PC-3 (cell line): ENCODE data around the gene SEMA3B. TPM values are rescaled to one million over a fixed set of nuclear protein-coding genes. Genes with fewer than 3 reads are reported as not detected.

ENCODE experiments used
- ATAC-seq: fragments of 200-7000 bp; cut with Tn5 transposase; 2 replicates; pipeline ENCODE4 v1.9.1; 2020; ENCODE audit warnings: mild to moderate bottlenecking, moderate library complexity
- BruUV-seq: library from RNA; stranded (reverse); fragments of 400-500 nt; replicated peaks from 2 replicates; lab custom pipeline; 2021; lab: Mats Ljungman, UMichigan
- CTCF ChIA-PET: fragments of 300-600 bp; sonication (Branson Sonifier 250); formaldehyde crosslinking; loops from one replicate; lab custom pipeline; 2022; ENCODE audit warnings: antibody characterized with exemption; lab: Charles Lee
- POLR2A ChIA-PET: fragments of 300-600 bp; sonication (Branson Sonifier 250); formaldehyde crosslinking; loops from one replicate; lab custom pipeline; 2022; ENCODE audit warnings: antibody characterized with exemption; ENCODE audit not compliant: unreplicated experiment; lab: Charles Lee
- DNase-seq: peaks from one replicate; pipeline ENCODE4 v3.0.0-alpha.2; 2015
- H2AFZ ChIP-seq: fragments of 300-600 bp; sonication (generic); 2 replicates; pipeline ENCODE4 v1.6.0; 2016; ENCODE audit warnings: antibody characterized with exemption, low read length
- H3F3A ChIP-seq: fragments of 300-600 bp; sonication (generic); one replicate; pipeline ENCODE4 v1.6.0; 2017; ENCODE audit warnings: antibody characterized with exemption, low read length, control low read depth, mild to moderate bottlenecking; ENCODE audit not compliant: unreplicated experiment
- H3K27ac ChIP-seq: fragments of 300-600 bp; sonication (generic); 2 replicates; pipeline ENCODE4 v1.5.1; 2016; ENCODE audit warnings: mild to moderate bottlenecking, low read length
- H3K27me3 ChIP-seq: fragments of 300-600 bp; sonication (generic); 2 replicates; pipeline ENCODE4 v1.6.1; 2016; ENCODE audit warnings: low read length, mixed read lengths
- H3K36me3 ChIP-seq: fragments of 300-600 bp; sonication (generic); 2 replicates; pipeline ENCODE4 v1.6.1; 2016; ENCODE audit warnings: low read depth, mixed run types, low read length, mixed read lengths
- H3K4me1 ChIP-seq: fragments of 300-600 bp; sonication (generic); 2 replicates; pipeline ENCODE4 v1.5.1; 2016; ENCODE audit warnings: low read length; ENCODE audit not compliant: insufficient read depth
- H3K4me2 ChIP-seq: fragments of 300-600 bp; sonication (generic); 2 replicates; pipeline ENCODE4 v1.6.0; 2016; ENCODE audit warnings: low read length
- H3K4me3 ChIP-seq: fragments of 300-600 bp; sonication (generic); 2 replicates; pipeline ENCODE4 v1.5.1; 2016; ENCODE audit warnings: mild to moderate bottlenecking, low read length, mixed read lengths
- H3K79me2 ChIP-seq: fragments of 300-600 bp; sonication (generic); 2 replicates; pipeline ENCODE4 v1.6.1; 2017; ENCODE audit warnings: low read length, mixed read lengths
- H3K9ac ChIP-seq: fragments of 300-600 bp; sonication (generic); 2 replicates; pipeline ENCODE4 v1.6.0; 2016; ENCODE audit warnings: mild to moderate bottlenecking, low read length
- H3K9me2 ChIP-seq: fragments of 300-600 bp; sonication (generic); replicated peaks from 2 replicates; pipeline ENCODE4 v1.6.1; 2016; ENCODE audit warnings: mixed run types, low read length, mixed read lengths
- H3K9me3 ChIP-seq: fragments of 300-600 bp; sonication (generic); 2 replicates; pipeline ENCODE4 v1.6.1; 2016; ENCODE audit warnings: low read length, mixed read lengths
- H4K20me1 ChIP-seq: fragments of 300-600 bp; sonication (generic); 2 replicates; pipeline ENCODE4 v1.6.1; 2016; ENCODE audit warnings: low read length, mixed read lengths
- CTCF ChIP-seq: fragments of 300-600 bp; sonication (generic); conservative IDR thresholded peaks from 2 replicates; pipeline ENCODE4 v1.5.1; 2017; ENCODE audit warnings: antibody characterized with exemption, low read depth, mild to moderate bottlenecking, low read length
- EZH2 ChIP-seq: fragments of 300-600 bp; sonication (generic); IDR thresholded peaks from one replicate; pipeline ENCODE4 v1.6.1; 2017; ENCODE audit warnings: antibody characterized with exemption, mild to moderate bottlenecking, low read length; ENCODE audit not compliant: unreplicated experiment
- EZH2phosphoT487 ChIP-seq: fragments of 300-600 bp; sonication (generic); IDR thresholded peaks from 2 replicates; pipeline ENCODE4 v1.6.1; 2018; ENCODE audit warnings: mild to moderate bottlenecking, antibody characterized with exemption, low read length, borderline replicate concordance
- intact Hi-C: fragments of 100-400 bp; cut with micrococcal nuclease; formaldehyde crosslinking; loops from 2 replicates; pipeline ENCODE4 v1.9.0; 2023
- total RNA-seq: library from RNA; depleted of rRNA; stranded (reverse); fragments of >200 nt; gene quantifications from 2 replicates; pipeline ENCODE4 v1.2.3, GENCODE V29; 2014

SEMA3B gene
- total RNA-seq, 1 experiment from 2014 or later, result 40.1 TPM

GRCh38 chr3:50302095-50303012, 33.4 kb downstream of the SEMA3B start:
- intact Hi-C loops, result no loop called here
- Histone ChIP-seq H2AFZ (no peak overlapping the region), H3K4me1 (peaks cover 20% of the 10 kb centered on the region), H4K20me1 (no peaks in the 10 kb centered on the region), H3K9me3 (0 out of 2 replicates have a peak, but pooled peaks cover 5% of the 10 kb centered on the region), H3K4me3 (no peak overlapping the region), H3K79me2 (peaks cover 14% of the 10 kb centered on the region), H3F3A (no peaks in the 10 kb centered on the region), H3K9me2 (no peaks in the 10 kb centered on the region), H3K27ac (no peak overlapping the region), H3K27me3 (no peaks in the 10 kb centered on the region), H3K9ac (no peak overlapping the region), H3K4me2 (no peak overlapping the region), H3K36me3 (no peaks in the 10 kb centered on the region)
- no TSS peak for BruUV-seq
- TF ChIP-seq EZH2phosphoT487 (no peak), CTCF (no peak), EZH2 (no peak)
- POLR2A ChIA-PET, result no interaction called here
- ATAC-seq, result no peak
- DNase-seq, result no peak
- CTCF ChIA-PET, result interaction anchor here (0.6 to 1.0 kb wide), 2 partner anchors 22 to 170 kb away, joined by 4 to 22 read pairs; no protein-coding TSS in a partner anchor

GRCh38 chr3:50303013-50303815, 34.3 kb downstream of the SEMA3B start, which contains the start of gene HYAL1:
TSS of gene HYAL1 (minus strand) at chr3:50303574. CDS start at chr3:50302956, 618 bp downstream.
- ChIA-PET POLR2A (no interaction called here), CTCF (interaction anchor here (0.6 to 1.0 kb wide), 2 partner anchors 21 to 170 kb away, joined by 4 to 22 read pairs; no protein-coding TSS in a partner anchor)
- no peak within 1 kb of the TSS for H3K4me3 ChIP-seq
- H4K20me1 ChIP-seq, result no peaks in the 10 kb centered on the region
- no peak within 1 kb of the TSS for H3K4me2 ChIP-seq
- H3K36me3 ChIP-seq, result no peaks in the 10 kb centered on the region; the same call in 1 of the 2 replicates
- H3K27me3 ChIP-seq, result no peaks in the 10 kb centered on the region
- intact Hi-C loops, result no loop called here
- H3K79me2 ChIP-seq, result peaks cover 11% of the 10 kb centered on the region
- no peak within 1 kb of the TSS for H2AFZ ChIP-seq
- no peak within 1 kb of the TSS for H3K27ac ChIP-seq
- no peaks in the 10 kb centered on the region for H3K9me2 ChIP-seq
- ATAC-seq, result no peak
- DNase-seq, result no peak
- H3K4me1 ChIP-seq, result peaks cover 18% of the 10 kb centered on the region
- no peaks in the 10 kb centered on the region for H3F3A ChIP-seq
- BruUV-seq, result no TSS peak
- 0 out of 2 replicates have a peak, but pooled peaks cover 5% of the 10 kb centered on the region for H3K9me3 ChIP-seq
- TF ChIP-seq CTCF (peak; percentile 28), EZH2phosphoT487 (no peak), EZH2 (no peak)
- no peak within 1 kb of the TSS for H3K9ac ChIP-seq
